Suppressor macrophage treated with lipopolysaccharide for 4 hours (primary cell): ENCODE measurements around the gene CEP57L1.
"Not testable (repeated sequence)": the region's sequence is repeated elsewhere in the genome, so short reads cannot be mapped to it uniquely, and the experiment has no call there.

Experiments used
- DNase-seq: peaks from one replicate; pipeline ENCODE4 v3.0.0-alpha.2; 2020

Gene CEP57L1

GRCh38 chr6:109179507-109179906, 84.2 kb downstream of the CEP57L1 start:
- no peak for DNase-seq

- no peak for DNase-seq
Measured at GRCh38 chr6:109182578-109182977, 87.3 kb downstream of the CEP57L1 start.

- DNase-seq = no peak
Measured at GRCh38 chr6:109183109-109183650, 87.9 kb downstream of the CEP57L1 start.

- DNase-seq = no peak
Measured at GRCh38 chr6:109184638-109185037, 89.3 kb downstream of the CEP57L1 start.

GRCh38 chr6:109186012-109186411, 90.7 kb downstream of the CEP57L1 start:
- no peak for DNase-seq

GRCh38 chr6:109187399-109188114, 92.2 kb downstream of the CEP57L1 start:
- peak; percentile 57 for DNase-seq

GRCh38 chr6:109188115-109188411, 92.8 kb downstream of the CEP57L1 start:
- DNase-seq = no peak

GRCh38 chr6:109191368-109191767, 96.1 kb downstream of the CEP57L1 start:
- DNase-seq = not testable (repeated sequence)

- no peak for DNase-seq
Measured at GRCh38 chr6:109192865-109193264, 97.6 kb downstream of the CEP57L1 start.

- peak; percentile 73 for DNase-seq
Measured at GRCh38 chr6:109194880-109195279, 99.6 kb downstream of the CEP57L1 start.

GRCh38 chr6:109197061-109197460, 101.8 kb downstream of the CEP57L1 start:
- no peak for DNase-seq

GRCh38 chr6:109202409-109203264, 107.3 kb downstream of the CEP57L1 start:
- no peak for DNase-seq

GRCh38 chr6:109204511-109204910, 109.2 kb downstream of the CEP57L1 start:
- DNase-seq = no peak

GRCh38 chr6:109212683-109213082, 117.4 kb downstream of the CEP57L1 start:
- no peak for DNase-seq
